Measurements from ENCODE around the gene FRMD3.

GRCh38 chr9:83424831-83425230, 113.4 kb downstream of the FRMD3 start:
- TF ChIP-seq EZH2 (IDR thresholded peaks at IDR 0.05; ENCODE audit: low read length, unreplicated experiment): no peak
- no peak for TF ChIP-seq CTCF (conservative IDR thresholded peaks at IDR 0.05; ENCODE audit: low read depth, low read length)
